ENCODE measurements around the gene PRDX3.
A peak's percentile ranks its signal among the peaks of the same experiment; 100 is the strongest.
"Not testable (repeated sequence)": the region's sequence is repeated elsewhere in the genome, so short reads cannot be mapped to it uniquely, and the experiment has no call there.

PRDX3 gene

GRCh38 chr10:119205894-119206602, 27.4 kb upstream of the PRDX3 start:
- DNase-seq = no peak

- DNase-seq = no peak
Measured at GRCh38 chr10:119203006-119203405, 24.4 kb upstream of the PRDX3 start.

GRCh38 chr10:119201233-119201632, 22.6 kb upstream of the PRDX3 start:
- DNase-seq = no peak

GRCh38 chr10:119199231-119199992, 20.8 kb upstream of the PRDX3 start:
- DNase-seq = peak; percentile 85

- peak; percentile 53 for DNase-seq
Measured at GRCh38 chr10:119198438-119198837, 19.8 kb upstream of the PRDX3 start.

GRCh38 chr10:119197921-119198320, 19.3 kb upstream of the PRDX3 start:
- DNase-seq = no peak

GRCh38 chr10:119191881-119192280, 13.3 kb upstream of the PRDX3 start:
- no peak for DNase-seq

- DNase-seq = peak; percentile 67
Measured at GRCh38 chr10:119190954-119191785, 12.6 kb upstream of the PRDX3 start.

- DNase-seq = no peak
Measured at GRCh38 chr10:119190353-119190752, 11.7 kb upstream of the PRDX3 start.

GRCh38 chr10:119189811-119190282, 11.2 kb upstream of the PRDX3 start:
- peak; percentile 81 for DNase-seq

- no peak for DNase-seq
Measured at GRCh38 chr10:119183664-119184412, 5.2 kb upstream of the PRDX3 start.

- not testable (repeated sequence) for DNase-seq
Measured at GRCh38 chr10:119180850-119181400, 2.3 kb upstream of the PRDX3 start.

- no peak for DNase-seq
Measured at GRCh38 chr10:119177708-119178371, 772 bp downstream of the PRDX3 start.

GRCh38 chr10:119176166-119176565, 2.4 kb downstream of the PRDX3 start:
- DNase-seq = no peak

- no peak for DNase-seq
Measured at GRCh38 chr10:119174109-119174508, 4.5 kb downstream of the PRDX3 start.

GRCh38 chr10:119167041-119167440, 11.6 kb downstream of the PRDX3 start:
- DNase-seq = no peak

GRCh38 chr10:119166564-119166963, 12.0 kb downstream of the PRDX3 start:
- peak; percentile 29 for DNase-seq

GRCh38 chr10:119166118-119166500, 12.5 kb downstream of the PRDX3 start:
- DNase-seq = no peak

- DNase-seq = peak; percentile 89
Measured at GRCh38 chr10:119165171-119166117, 13.2 kb downstream of the PRDX3 start, which contains the start of gene SFXN4. Gene SFXN4, minus strand, starts transcription at chr10:119165714. Its CDS starts 67 bp downstream, at chr10:119165647.

GRCh38 chr10:119162452-119163092, 16.0 kb downstream of the PRDX3 start:
- peak; percentile 10 for DNase-seq

All from OCI-M1 (cell line).